T1000 (cell line): Measurements from ENCODE around the gene FSCN2.

Source experiments
- DNase-seq: peaks from one replicate; lab custom pipeline; 2025; ENCODE audit warnings: mixed read lengths; lab: John Stamatoyannopoulos, UW

The FSCN2 gene

GRCh38 chr17:81491181-81491581, 37.0 kb upstream of the FSCN2 start:
- no peak for DNase-seq

GRCh38 chr17:81491761-81492160, 36.4 kb upstream of the FSCN2 start:
- DNase-seq = no peak

- DNase-seq = no peak
Measured at GRCh38 chr17:81492202-81492601, 36.0 kb upstream of the FSCN2 start.

- DNase-seq = no peak
Measured at GRCh38 chr17:81492706-81493105, 35.5 kb upstream of the FSCN2 start.

GRCh38 chr17:81493198-81494038, 34.8 kb upstream of the FSCN2 start:
- no peak for DNase-seq

- no peak for DNase-seq
Measured at GRCh38 chr17:81494626-81495377, 33.4 kb upstream of the FSCN2 start.

- no peak for DNase-seq
Measured at GRCh38 chr17:81498953-81499600, 29.1 kb upstream of the FSCN2 start.

GRCh38 chr17:81499601-81499970, 28.6 kb upstream of the FSCN2 start:
- DNase-seq = no peak

GRCh38 chr17:81500047-81500446, 28.1 kb upstream of the FSCN2 start:
- no peak for DNase-seq

- DNase-seq = no peak
Measured at GRCh38 chr17:81502471-81503017, 25.6 kb upstream of the FSCN2 start.

- no peak for DNase-seq
Measured at GRCh38 chr17:81503619-81504018, 24.6 kb upstream of the FSCN2 start.

- DNase-seq = no peak
Measured at GRCh38 chr17:81508639-81509206, 19.5 kb upstream of the FSCN2 start.

GRCh38 chr17:81509207-81509971, 18.8 kb upstream of the FSCN2 start:
- DNase-seq = no peak

- no peak for DNase-seq
Measured at GRCh38 chr17:81509972-81510784, 18.0 kb upstream of the FSCN2 start.

- DNase-seq = no peak
Measured at GRCh38 chr17:81510785-81511553, 17.2 kb upstream of the FSCN2 start.

- no peak for DNase-seq
Measured at GRCh38 chr17:81511554-81511803, 16.7 kb upstream of the FSCN2 start.

- DNase-seq = no peak
Measured at GRCh38 chr17:81511804-81512561, 16.2 kb upstream of the FSCN2 start.

GRCh38 chr17:81512562-81513371, 15.4 kb upstream of the FSCN2 start, which contains the start of gene ACTG1:
Gene ACTG1, minus strand, starts transcription at chr17:81512799. Its CDS starts 445 bp downstream, at chr17:81512354.
- DNase-seq = peak; percentile 92
